G401.6 (cell line): ENCODE data around the gene AMMECR1.
"Not testable (repeated sequence)": the region's sequence is repeated elsewhere in the genome, so short reads cannot be mapped to it uniquely, and the experiment has no call there.

Experiments used
- FAIRE-seq: peaks from 2 replicates; lab custom pipeline; 2012; peaks lifted over from hg19 to GRCh38; lab: Jason Lieb, UNC

The AMMECR1 gene

GRCh38 chrX:110168585-110168984 is 149.3 kb downstream of the AMMECR1 start:
- FAIRE-seq: no peak

GRCh38 chrX:110167952-110168451 is 149.9 kb downstream of the AMMECR1 start:
- FAIRE-seq: no peak

GRCh38 chrX:110163488-110163887 is 154.4 kb downstream of the AMMECR1 start:
- FAIRE-seq: no peak

DNA sequence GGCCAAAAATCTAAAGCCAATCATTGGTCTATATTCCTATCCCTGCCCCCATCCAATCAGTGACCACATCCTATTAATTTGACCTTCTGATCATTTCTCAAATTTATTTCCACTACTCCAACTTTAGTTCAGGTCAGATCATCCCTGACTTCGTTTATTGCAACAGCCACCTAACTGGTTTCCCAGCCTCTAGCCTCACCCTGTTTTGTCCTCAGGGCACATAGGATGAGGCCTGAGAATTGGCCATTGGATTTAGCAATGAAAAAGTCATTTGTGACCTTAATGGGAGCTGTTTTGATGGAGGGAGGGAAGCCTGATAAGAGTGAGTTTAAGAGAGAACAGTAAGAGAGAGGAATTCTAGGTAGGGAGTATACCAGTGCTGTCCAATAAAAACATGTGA is 155.0 kb downstream of the AMMECR1 start:
- no peak for FAIRE-seq

GRCh38 chrX:110162131-110162530 is 155.8 kb downstream of the AMMECR1 start:
- no peak for FAIRE-seq

DNA sequence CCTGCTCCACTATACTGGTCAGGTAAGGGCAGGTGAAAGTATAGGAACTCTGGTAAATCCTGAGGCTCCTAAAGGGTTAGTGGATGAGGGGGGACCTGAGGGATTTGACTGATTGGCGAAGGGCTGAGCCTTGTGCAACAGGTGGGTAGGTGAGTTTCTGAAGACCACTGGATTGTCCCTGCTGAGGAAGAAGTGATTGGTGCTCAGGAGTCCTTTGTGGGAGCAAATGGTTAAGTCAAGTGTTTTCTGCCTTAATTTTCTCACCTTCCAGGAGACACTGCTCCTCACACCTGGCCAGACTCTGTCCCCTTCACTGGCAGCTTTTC is 156.6 kb downstream of the AMMECR1 start:
- FAIRE-seq: no peak

DNA sequence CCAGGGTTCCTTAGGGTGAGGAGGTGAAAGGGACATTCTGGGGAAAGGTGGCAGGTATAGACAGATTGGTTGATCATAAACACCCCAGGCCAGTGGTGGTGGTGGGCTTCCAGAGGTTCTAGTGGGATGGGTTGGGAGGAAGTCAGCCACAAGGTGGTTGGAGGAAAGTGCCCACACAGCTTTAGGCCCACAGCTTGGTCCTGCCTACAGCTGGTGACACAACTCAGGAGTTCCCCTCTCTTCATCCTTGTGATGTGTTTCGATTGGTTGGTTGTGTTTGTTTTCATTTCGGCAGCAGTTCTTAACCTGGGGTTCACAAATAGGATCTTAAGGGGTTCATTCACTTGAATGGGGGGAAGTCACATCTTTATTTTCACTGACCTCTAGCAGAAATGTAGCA is 158.0 kb downstream of the AMMECR1 start:
- FAIRE-seq: no peak

- FAIRE-seq: no peak
Observed at GRCh38 chrX:110159235-110159634, 158.7 kb downstream of the AMMECR1 start.

DNA sequence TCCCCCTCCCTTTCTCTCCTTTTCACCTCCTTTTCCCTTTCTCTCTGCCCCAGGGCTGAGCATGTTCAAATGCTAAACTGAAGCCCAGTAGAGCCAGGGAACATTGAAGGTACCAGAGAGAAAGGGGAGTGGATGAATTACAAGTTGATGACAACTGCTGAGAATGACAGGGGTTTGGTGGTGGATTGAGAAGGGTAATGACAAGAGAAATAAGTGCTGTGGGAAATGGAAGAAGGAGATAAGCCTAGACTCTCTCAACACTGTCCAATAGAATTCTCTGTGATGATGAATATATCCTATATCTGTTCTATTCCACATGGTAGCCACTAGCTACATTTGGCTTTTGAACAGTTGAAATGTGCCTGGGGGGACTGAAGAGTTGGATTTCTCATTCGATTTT is 160.4 kb downstream of the AMMECR1 start:
- FAIRE-seq: no peak

GRCh38 chrX:110156167-110156754 is 161.6 kb downstream of the AMMECR1 start:
- FAIRE-seq: peak; percentile 28

- FAIRE-seq: no peak
Observed at GRCh38 chrX:110155759-110156158, 162.1 kb downstream of the AMMECR1 start.

DNA sequence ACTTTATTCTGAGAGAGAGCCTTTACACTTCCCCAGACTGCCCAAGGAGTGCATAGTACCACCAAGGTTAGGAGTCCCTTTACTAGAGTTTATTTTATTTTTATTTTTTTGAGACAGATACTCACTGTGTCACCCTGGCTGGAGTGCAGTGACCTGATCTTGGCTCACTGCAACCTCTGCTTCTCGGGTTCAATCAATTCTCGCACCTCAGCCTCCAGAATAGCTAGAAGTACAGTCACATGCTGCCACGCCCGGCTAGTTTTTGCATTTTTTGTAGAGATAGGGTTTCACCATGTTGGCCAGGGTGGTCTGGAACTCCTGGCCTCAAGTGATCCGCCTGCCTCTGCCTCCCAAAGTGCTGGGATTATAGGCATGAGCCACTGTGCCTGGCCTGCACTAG is 163.6 kb downstream of the AMMECR1 start:
- not testable (repeated sequence) for FAIRE-seq

DNA sequence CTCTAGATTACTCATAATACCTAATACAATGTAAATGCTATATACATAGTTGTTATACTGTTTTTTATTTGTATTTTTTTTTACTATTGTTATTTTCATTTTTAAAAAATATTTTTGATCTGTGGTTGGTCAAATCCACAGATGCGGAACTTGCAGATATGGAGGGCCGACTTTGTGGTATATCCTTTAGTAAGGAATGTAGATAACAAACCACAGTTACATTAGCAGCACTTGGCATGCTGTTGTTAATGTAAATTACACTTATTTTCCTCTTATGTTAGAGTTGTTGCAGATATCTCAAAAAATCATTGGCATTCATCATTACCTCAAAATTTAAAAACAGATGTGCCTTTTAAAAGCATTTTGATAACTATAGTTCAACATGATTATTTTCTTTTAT is 164.0 kb downstream of the AMMECR1 start:
- FAIRE-seq: no peak

- FAIRE-seq: no peak
Observed at GRCh38 chrX:110153244-110153643, 164.6 kb downstream of the AMMECR1 start.

DNA sequence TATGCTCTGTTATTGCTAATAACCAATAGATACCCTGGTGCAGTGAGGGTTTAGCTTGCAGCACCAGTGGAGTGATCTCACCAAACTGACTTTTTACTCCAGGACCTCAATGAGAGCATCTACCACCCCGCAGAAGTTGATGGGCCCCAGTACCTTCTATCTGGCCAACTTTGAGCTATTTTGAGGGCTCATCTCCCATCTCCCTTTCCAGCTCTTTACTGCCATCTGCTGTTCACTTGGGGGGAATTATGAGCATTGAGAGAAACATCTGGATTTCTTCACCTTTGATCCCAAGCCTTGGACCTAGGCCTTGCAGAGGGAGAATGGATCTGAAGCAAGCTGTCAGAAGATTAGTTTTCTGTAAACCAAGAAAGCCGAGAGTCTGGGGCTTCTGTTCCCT is 171.4 kb downstream of the AMMECR1 start:
- peak; percentile 47 for FAIRE-seq

DNA sequence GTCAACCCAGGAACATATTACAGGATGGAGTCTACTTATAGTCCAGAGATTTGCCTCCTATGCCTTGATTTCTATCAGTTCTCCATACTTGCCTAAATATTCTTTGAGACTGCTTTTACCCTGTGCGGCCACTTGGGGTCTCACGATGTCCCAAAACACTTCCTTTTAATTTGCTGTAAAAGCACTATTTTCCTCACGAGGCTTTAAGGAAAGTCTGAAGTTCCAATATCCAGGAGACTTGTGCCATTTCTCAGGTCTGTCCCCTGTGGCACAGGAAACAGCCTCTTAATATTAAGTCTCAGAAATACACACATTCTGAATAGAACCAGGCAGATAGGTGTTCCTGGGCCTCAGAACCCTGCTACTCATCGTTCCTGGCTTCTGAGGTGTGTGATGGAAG is 172.0 kb downstream of the AMMECR1 start:
- peak; percentile 76 for FAIRE-seq

DNA sequence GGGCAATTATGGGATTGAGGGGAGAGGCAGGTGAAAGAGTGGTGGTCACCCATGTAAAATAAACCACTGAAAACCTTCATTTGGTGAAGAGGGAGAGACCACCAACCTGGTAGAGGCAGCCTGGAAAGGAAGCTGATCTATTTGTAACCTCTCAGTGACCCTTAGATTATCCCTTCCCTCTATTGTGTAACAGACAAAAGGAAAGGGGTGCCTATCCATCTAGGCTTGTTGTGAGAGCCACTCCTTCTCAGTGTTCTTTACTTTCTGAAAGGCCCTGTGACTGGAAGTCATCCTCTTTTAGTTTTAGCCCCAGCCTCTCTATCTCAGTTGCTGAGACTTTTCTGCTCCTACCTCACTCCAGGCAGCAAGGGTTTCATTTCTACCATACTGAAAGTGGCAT is 172.6 kb downstream of the AMMECR1 start:
- FAIRE-seq: no peak
